Measurements from ENCODE around the gene KCNJ16.
A peak's percentile ranks its signal among the peaks of the same experiment; 100 is the strongest.

DNA sequence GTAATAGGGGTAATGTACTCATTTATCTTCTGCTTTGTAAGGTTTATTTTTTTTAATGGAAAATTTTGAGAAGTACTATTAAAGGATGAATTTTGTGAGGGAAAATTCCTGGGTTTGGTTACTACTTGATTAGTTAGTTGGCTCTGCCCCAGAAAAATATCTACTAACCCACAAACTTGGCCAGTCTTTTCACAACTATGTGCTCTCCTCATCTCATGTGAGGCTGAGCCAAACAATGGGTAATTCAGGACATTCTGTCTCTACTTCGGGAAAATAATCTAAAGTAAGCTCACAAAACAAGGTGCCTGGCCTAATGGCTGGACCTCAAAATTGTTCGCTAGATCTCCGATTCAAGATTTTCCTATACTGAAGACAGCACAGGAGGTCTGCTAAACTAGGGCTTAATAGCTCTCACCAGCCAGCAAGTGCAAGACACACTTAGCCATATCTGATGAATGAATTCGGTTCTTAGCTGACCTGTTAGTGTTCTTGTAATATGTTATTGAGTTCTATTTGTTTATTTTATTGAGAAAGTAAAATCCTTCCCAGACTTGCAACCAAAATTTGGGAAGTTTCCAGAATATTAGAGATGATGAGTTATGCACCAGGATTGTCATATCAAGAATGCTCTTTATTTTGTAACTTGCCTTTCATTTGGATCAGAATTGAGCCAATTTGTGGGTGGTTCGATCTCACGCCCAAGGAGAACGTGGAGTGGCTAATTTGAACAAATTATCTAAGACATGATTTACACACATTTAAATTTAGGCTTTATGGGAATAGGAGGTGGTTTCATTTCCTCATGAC is 5.7 kb downstream of the KCNJ16 start:
- TF ChIP-seq, protein P1, sequence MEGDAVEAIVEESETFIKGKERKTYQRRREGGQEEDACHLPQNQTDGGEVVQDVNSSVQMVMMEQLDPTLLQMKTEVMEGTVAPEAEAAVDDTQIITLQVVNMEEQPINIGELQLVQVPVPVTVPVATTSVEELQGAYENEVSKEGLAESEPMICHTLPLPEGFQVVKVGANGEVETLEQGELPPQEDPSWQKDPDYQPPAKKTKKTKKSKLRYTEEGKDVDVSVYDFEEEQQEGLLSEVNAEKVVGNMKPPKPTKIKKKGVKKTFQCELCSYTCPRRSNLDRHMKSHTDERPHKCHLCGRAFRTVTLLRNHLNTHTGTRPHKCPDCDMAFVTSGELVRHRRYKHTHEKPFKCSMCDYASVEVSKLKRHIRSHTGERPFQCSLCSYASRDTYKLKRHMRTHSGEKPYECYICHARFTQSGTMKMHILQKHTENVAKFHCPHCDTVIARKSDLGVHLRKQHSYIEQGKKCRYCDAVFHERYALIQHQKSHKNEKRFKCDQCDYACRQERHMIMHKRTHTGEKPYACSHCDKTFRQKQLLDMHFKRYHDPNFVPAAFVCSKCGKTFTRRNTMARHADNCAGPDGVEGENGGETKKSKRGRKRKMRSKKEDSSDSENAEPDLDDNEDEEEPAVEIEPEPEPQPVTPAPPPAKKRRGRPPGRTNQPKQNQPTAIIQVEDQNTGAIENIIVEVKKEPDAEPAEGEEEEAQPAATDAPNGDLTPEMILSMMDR (IDR thresholded peaks at IDR 0.05) = no peak
- TF ChIP-seq EP300 (IDR thresholded peaks at IDR 0.05) (no peak), POLR2A (IDR thresholded peaks at IDR 0.05) (no peak), POLR2AphosphoS5 (IDR thresholded peaks at IDR 0.05) (peak; percentile 22)
